DMS 273 (cell line): ENCODE measurements around the gene PPM1G.
"Not testable (repeated sequence)": the region's sequence is repeated elsewhere in the genome, so short reads cannot be mapped to it uniquely, and the experiment has no call there.

Experiments used
- DNase-seq: peaks from one replicate; lab custom pipeline; 2025; ENCODE audit not compliant: unreplicated experiment; lab: John Stamatoyannopoulos, UW

The PPM1G gene

GRCh38 chr2:27376151-27376865, 33.1 kb downstream of the PPM1G start:
- no peak for DNase-seq

- no peak for DNase-seq
Observed at GRCh38 chr2:27375513-27376099, 33.8 kb downstream of the PPM1G start.

DNA sequence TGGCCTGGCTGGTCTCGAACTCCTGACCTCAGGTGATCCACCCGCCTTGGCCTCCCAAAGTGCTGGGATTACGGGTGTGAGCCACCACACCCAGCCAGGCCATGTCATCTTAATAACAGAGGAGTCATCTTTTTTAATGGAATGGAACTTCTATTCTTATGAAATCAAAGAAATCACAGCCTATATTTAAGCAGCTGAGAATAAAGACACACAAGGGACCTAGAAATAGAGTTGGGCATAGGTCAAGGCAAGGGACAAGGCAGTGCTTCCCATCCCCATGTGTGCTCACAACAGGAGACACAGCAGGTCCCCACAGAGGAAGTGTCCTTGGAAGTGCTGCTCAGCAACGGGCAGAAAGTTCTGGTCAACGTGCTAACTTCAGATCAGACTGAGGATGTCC, 35.8 kb downstream of the PPM1G start:
- no peak for DNase-seq

DNA sequence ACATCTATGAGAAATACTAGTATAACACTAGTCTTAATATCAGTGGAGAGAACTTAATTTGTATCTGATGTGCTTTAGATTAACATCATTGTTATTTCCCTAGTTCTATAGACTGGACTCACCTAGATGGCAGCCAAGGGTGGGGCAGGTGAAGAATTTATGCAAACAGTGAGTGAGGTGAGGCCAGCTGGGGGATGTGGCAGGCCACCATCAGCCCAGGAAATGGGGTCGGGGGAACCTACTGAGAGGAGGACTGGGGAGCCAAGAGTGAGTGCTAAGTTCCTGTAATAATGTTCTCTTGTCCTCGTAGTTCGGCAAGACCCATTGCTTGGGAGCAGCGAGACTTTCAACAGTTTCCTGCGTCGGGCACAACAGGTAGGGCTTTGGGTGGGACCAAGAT, 36.5 kb downstream of the PPM1G start:
- DNase-seq = no peak

GRCh38 chr2:27370816-27371620, 38.4 kb downstream of the PPM1G start:
- peak; percentile 73 for DNase-seq

DNA sequence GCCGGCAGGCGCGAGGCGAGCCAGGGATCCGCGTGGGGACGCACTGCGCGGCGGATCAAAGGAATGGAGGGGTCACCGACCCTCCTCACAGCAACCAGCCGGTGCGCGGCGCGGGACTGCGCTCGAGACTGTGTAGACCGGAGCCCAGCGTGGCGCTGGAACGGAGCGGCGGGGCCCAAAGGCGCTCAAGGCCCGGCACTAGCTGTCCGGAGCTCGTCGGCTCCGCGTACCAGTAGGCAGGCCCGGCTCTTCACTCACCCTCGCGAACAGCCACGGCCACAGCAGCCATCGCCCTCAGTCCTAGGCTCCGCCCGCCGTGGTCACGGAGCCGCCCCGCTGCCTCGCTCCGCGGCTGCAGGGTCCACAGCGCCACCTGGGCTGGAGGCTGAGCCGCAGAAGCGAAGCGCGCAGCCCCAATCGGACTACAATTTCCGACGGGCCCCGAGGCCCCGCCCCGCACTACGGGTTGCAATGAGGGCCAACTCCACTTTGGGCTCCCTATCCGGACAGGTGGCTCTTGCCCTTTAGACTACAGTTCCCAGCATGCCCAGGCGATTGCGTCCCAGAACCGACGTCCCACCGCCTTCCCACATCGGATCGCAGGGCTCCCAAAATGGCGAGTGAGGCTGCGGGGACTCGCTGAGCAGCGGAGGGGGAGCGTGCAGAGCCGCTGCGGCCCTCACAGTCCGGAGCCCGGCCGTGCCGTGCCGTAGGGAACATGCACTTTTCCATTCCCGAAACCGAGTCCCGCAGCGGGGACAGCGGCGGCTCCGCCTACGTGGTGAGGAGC, 39.2 kb downstream of the PPM1G start, which contains the start of the genes EIF2B4 and SNX17:
TSS of gene EIF2B4 (minus strand) at position 313 of the 790 bp plus-strand sequence. CDS start at position 289, 24 bp downstream.
TSS of gene SNX17 (plus strand) at position 591 of the 790 bp plus-strand sequence. CDS start at position 719, 128 bp downstream.
- peak; percentile 99 for DNase-seq

DNA sequence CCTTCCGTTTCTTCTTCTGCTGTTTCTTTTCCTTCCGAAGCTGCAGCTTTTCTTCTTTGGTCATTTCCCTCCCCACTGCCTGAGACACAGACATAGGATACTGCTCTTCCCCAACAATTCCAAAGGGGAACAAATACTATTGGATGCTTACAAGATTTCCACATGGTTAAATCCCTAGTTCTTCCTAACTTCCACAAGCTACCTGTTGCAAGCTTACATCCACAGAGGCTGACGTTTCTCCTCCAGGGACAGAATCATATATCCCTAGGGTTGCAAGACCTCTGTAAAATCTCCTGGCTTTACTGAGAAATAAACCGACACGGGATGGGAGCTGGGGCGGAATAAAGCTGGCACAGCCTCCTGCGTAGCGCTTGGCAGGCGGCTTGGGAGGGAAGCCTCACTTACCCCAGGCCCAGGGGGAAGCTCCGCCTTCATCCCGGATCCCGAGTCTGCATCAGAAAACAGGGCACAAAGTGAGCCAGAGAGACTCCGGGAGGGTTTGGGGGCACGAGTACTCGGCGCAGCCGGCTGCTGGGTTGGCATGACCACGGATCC, 39.8 kb downstream of the PPM1G start:
- DNase-seq = peak; percentile 88

DNA sequence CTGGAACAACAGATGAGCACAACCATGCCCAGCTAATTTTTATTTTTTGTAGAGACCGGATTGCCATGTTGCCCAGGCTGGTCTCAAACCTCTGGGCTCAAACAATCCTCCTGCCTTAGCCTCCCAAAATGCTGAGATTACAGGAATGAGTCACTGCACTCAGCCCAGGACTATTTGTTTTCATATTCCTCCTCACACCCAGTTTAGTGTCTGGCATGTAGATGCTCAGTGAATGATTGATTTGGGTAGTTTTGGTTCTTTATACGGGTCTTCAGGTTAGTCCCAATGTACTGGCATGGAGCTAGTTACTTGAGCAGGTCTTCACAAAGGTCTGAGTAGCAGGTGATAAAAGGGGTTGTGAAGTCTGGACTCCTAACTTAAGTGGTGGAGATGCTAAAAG, 45.5 kb downstream of the PPM1G start:
- DNase-seq = no peak

GRCh38 chr2:27362678-27363420, 46.5 kb downstream of the PPM1G start:
- DNase-seq = no peak

DNA sequence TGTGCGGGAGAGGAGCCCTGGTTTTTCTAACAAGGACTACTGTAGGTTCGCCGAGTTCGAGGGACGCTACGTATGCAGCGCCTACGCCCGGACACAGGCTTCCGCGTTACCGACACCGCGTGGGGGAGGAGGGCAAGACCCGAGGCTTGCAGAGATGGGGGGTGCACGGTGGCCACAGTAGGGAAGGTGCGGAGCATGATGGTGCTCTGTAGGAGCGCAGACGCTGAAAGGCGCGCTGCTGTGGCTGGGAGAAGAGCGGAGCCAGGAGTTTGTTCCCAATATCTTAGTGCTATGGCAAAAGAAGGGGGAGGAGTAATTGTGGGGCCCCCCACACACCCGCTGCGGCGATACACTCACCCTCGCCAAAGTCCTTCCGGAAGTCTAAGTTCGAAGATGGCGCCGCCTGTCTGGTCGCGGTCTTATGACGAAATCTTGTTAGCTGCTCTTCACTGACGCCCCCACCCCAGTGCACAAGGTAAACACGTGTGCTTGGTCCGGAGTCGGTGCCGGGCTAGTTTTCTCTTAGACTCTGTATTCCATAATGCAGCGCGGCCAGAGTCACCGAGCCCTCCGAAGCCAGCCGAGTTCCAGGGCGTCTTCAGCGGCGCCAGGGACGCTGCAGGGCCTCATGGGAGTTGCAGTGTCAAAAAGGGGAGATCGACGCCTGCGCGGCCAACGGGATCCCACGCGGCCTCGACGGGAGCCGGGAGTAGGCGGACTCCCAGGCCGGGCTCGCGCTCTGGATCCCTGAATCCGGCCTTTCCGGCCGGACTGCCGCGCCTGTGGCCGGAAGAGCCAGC, 52.8 kb downstream of the PPM1G start, which contains the start of gene GTF3C2:
TSS of gene GTF3C2 (minus strand) at position 383 of the 800 bp plus-strand sequence. CDS start 13,210 bp downstream, outside the sequence.
- peak; percentile 99 for DNase-seq

- DNase-seq = peak; percentile 86
Observed at GRCh38 chr2:27356056-27356381, 53.4 kb downstream of the PPM1G start.

- no peak for DNase-seq
Observed at GRCh38 chr2:27354597-27354927, 54.8 kb downstream of the PPM1G start.

- no peak for DNase-seq
Observed at GRCh38 chr2:27353762-27354596, 55.4 kb downstream of the PPM1G start.

DNA sequence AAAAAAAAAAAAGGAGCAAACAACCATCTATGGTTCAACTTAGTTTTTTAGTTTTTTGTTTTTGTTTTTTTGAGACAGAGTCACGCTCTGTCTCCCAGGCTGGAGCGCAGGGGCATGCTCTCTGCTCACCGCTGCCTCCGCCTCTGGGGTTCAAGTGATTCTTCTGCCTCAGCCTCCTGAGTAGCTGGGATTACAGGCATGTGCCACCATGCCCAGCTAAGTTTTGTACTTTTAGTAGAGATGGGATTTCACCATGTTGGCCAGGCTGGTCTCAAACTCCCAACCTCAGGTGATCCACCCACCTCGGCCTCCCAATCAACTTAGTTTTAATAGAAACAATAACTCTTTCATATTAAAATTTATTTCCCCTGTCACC, 56.0 kb downstream of the PPM1G start:
- not testable (repeated sequence) for DNase-seq

DNA sequence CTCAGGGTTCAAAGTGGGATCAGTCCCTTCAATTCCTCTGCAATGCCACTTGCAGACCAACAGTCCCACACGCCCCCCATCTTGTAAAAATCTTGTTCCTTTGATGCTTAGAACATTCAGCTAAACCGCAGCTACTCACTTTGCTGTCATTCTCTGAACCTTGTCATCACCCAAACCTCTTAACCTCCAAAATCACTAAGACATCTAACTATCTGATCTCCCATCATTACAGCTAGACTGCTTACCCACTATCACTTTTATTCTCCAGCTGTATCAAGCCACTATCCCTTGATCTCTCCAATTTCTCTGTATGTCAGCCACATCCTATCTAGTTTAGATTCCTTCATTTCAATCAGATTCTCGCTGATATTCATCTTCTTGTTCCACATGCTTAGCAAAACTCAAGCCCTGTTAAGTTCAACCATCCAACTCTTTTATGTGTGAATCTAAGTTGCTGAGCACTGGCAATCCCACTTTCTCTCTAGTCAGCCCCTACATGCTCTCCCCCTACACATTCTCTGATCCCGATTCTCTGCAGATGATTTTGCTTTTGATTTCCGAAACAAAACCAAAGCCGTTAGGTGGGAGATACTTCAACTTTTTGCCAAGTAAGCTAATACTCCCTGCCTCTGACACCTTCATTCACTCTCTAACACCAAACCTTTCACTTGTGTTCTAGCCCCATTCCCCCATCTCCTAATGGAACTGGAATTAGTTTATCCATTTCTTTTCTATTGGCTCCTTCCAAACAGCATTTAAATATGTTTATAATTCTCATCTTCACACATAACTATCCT, 57.4 kb downstream of the PPM1G start:
- no peak for DNase-seq

GRCh38 chr2:27350106-27350693, 59.2 kb downstream of the PPM1G start:
- DNase-seq = no peak

GRCh38 chr2:27347641-27348040, 61.8 kb downstream of the PPM1G start:
- no peak for DNase-seq
